Measurements from ENCODE around the gene SLC2A4RG. TPM values are rescaled to one million over a fixed set of nuclear protein-coding genes. Genes with fewer than 3 reads are reported as not detected.

The SLC2A4RG gene
- total RNA-seq, 1 donor, result 24.2 TPM

- DNase-seq (ENCODE audit: low read depth), result no peak
- H3K4me3 ChIP-seq (ENCODE audit: low read depth, low read length), result no peak overlapping the region
- TF ChIP-seq CTCF (IDR thresholded peaks at IDR 0.05; ENCODE audit: insufficient read depth, low read depth, low read length), result no peak
Measured at GRCh38 chr20:63744574-63745423, 5.2 kb downstream of the SLC2A4RG start.

GRCh38 chr20:63745424-63745805, 5.8 kb downstream of the SLC2A4RG start:
- DNase-seq (ENCODE audit: low read depth), result no peak
- no peak overlapping the region for H3K4me3 ChIP-seq (ENCODE audit: low read depth, low read length)
- no peak for TF ChIP-seq CTCF (IDR thresholded peaks at IDR 0.05; ENCODE audit: insufficient read depth, low read depth, low read length)

- DNase-seq (ENCODE audit: low read depth), result no peak
- no peak overlapping the region for H3K4me3 ChIP-seq (ENCODE audit: low read depth, low read length)
- no peak for TF ChIP-seq CTCF (IDR thresholded peaks at IDR 0.05; ENCODE audit: insufficient read depth, low read depth, low read length)
Measured at GRCh38 chr20:63745961-63746731, 6.6 kb downstream of the SLC2A4RG start.

GRCh38 chr20:63746751-63747315, 7.3 kb downstream of the SLC2A4RG start:
- DNase-seq (ENCODE audit: low read depth), result no peak
- H3K4me3 ChIP-seq (ENCODE audit: low read depth, low read length), result no peak overlapping the region
- no peak for TF ChIP-seq CTCF (IDR thresholded peaks at IDR 0.05; ENCODE audit: insufficient read depth, low read depth, low read length)

- DNase-seq (ENCODE audit: low read depth), result no peak
- no peak overlapping the region for H3K4me3 ChIP-seq (ENCODE audit: low read depth, low read length)
- no peak for TF ChIP-seq CTCF (IDR thresholded peaks at IDR 0.05; ENCODE audit: insufficient read depth, low read depth, low read length)
Measured at GRCh38 chr20:63747622-63748069, 8.1 kb downstream of the SLC2A4RG start.

- no peak overlapping the region for H3K4me3 ChIP-seq (ENCODE audit: low read depth, low read length)
- no peak for DNase-seq (ENCODE audit: low read depth)
- no peak for TF ChIP-seq CTCF (IDR thresholded peaks at IDR 0.05; ENCODE audit: insufficient read depth, low read depth, low read length)
Measured at GRCh38 chr20:63748070-63748933, 8.7 kb downstream of the SLC2A4RG start.
